Stimulated activated CD4-positive, alpha-beta T cell treated with anti-CD3 and anti-CD28 coated beads, Interleukin-12 subunit alpha, Interleukin-12 subunit beta, amount 100 ng/mL, for 4 hours (primary cell): ENCODE results near the gene ADGRD1.

ENCODE experiments used
- DNase-seq: peaks from one replicate; pipeline ENCODE4 v3.0.0-alpha.2; 2020

ADGRD1 gene

GRCh38 chr12:130967636-130968035 is 13.9 kb downstream of the ADGRD1 start:
- no peak for DNase-seq

- no peak for DNase-seq
These were observed 14.9 kb downstream of the ADGRD1 start for GRCh38 chr12:130968611-130969010.

DNA sequence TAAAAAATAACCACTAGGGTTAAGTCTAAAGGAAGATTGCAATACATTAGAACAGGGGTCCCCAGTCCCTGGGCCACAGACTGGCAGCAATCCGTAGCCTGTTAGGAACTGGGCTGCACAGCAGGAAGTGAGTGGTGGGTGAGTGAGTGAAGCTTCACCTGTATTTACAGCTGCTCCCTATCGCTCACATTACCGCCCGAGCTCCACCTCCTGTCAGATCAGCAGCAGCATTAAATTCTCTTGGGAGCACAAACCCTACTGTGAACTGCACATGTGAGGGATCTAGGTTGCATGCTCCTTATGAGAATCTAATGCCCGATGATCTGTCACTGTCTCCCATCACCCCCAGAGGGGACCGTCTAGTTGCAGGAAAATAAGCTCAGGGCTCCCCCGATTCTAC is 15.5 kb downstream of the ADGRD1 start:
- no peak for DNase-seq

- no peak for DNase-seq
These were observed 16.6 kb downstream of the ADGRD1 start for GRCh38 chr12:130970165-130970907.

DNA sequence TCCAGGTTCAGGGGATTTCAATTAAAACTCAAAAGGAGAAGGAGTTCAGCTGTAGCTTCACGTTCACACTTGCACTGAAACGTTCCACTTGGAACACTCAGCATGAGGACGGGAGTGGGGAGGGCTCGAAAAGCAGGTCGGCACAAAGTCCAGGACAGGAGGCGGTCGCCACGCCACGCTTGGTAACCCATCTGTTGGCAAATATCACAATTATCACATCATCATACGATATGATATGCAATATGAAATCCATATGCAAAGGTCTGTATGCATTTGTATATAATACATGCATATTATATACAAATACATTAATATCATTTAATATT is 17.2 kb downstream of the ADGRD1 start:
- no peak for DNase-seq

DNA sequence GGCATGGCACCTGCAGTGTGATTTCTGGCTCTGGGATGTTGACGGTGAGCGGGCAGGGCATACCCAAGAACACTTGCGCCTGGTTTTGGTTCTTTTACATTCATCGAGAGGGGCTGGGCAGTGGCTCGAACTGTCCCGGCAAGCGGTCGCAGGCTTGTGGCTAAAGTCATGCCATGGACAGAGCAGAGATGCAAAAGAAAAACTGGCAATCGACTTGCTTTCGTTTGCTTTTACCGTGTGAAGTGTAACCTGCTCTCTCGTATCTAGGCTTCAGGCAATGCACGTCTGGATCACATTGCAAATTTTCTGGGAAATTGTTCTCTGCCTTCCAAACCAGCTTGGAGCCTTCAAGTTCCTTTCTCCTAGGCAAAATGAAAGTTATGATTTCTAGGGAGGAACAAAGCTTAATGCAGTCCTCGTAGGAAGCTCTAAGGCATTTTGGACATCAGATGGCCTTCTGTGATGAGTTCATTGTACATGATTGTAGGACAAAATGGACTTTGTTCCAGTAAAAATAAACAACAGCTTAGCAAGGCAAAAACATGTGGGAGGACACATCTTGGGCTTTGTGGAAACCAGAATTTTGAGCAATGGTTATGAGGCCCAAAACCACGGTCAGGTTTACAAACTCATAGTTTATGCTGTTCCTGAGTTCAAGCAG is 18.3 kb downstream of the ADGRD1 start:
- DNase-seq, result no peak

GRCh38 chr12:130972586-130972950 is 18.9 kb downstream of the ADGRD1 start:
- DNase-seq, result no peak

- DNase-seq, result no peak
These were observed 19.4 kb downstream of the ADGRD1 start for GRCh38 chr12:130973109-130973508.

DNA sequence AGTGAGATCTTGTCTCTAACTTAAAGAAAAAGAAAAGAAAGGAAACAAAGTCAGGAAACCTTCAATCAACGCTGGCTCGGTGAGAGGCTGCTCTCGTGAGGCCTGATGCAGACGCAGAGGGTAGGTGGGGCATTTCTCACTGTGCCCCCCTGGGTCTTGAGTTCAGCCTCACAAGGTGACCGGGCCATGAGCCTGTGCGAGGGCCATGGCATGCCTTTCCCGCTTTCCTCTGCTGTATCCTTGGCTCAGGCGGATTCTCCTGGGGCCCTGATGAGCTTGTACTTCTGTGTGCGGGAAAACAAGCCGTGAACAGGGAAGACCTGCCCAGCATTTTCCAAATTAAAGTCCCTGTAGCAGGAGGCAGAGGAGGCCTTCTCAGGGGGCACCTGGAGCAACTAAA is 20.2 kb downstream of the ADGRD1 start:
- DNase-seq, result no peak

DNA sequence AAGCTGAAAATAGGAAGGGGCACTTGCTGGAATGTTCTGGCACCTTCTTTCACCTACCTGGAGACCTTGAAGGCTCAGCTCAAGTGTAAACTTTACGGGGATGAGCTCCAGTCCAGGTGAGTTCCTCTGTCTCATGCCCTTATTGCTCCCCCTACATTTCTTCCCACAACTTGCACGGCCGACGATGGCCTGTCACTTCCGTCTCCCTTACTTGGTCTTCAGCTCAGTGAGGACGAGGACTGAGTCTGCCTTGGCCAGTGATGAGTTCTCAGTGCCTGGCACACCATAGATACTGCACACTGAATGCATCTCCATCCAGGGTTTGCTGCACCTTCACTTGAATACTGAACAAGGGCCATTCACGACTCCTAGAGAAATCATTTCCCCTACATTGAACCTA is 21.4 kb downstream of the ADGRD1 start:
- DNase-seq, result no peak

GRCh38 chr12:130976171-130976720 is 22.5 kb downstream of the ADGRD1 start:
- no peak for DNase-seq

- no peak for DNase-seq
These were observed 23.5 kb downstream of the ADGRD1 start for GRCh38 chr12:130977046-130977742.

GRCh38 chr12:130977743-130978095 is 24.0 kb downstream of the ADGRD1 start:
- DNase-seq, result no peak

- no peak for DNase-seq
These were observed 25.1 kb downstream of the ADGRD1 start for GRCh38 chr12:130978785-130979184.

DNA sequence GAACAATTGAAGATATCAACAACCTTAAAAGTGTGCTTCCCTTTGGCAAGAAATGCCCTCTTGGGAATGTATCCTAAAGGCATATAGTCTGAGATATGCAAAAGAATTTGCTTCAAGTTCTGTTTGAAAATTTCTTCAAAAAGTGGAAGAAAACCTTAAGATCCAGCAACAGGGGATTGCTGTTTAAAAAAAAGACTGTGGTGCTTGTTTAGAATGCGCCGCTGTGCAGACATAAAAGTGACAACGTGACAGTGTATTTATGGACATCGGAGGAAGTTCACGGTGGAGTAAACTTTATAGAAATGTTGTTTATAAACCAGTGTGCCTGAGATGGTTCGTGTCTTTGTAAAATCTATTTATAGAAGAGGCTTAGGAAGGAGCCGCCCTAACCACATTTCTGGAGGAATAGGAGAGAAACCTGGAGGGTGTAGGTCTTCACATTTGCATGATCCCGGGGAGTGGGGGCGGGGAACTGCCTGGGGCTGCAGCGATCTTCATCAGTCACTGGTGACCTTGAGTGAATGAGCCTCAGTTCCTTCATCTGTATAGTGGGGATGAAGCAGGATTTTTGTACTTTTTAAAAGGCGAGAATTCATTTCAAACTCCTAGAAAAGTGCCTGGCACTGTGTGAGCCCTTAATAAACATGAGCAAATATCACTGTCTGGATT is 27.5 kb downstream of the ADGRD1 start:
- no peak for DNase-seq

DNA sequence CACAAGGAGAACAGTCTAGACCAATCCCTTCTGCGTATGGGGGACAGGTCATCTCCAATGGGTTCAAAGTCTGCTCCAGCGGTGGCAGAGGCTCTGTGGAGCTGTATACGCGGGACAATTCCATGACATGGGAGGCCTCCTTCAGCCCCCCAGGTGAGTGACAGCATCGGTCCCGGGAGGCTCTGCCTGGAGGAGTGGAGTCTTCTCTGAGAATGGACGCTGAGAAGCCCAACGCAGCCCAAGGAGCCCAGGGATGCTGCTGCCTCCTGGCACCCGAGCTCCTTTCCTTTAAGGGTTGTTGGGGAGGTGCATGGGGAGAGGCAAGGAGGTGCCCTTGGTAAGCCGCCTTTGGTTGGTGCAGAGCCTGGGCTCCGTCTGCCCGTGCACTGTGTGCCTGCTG is 28.2 kb downstream of the ADGRD1 start:
- no peak for DNase-seq

GRCh38 chr12:130982565-130983225 is 29.0 kb downstream of the ADGRD1 start:
- DNase-seq, result no peak

DNA sequence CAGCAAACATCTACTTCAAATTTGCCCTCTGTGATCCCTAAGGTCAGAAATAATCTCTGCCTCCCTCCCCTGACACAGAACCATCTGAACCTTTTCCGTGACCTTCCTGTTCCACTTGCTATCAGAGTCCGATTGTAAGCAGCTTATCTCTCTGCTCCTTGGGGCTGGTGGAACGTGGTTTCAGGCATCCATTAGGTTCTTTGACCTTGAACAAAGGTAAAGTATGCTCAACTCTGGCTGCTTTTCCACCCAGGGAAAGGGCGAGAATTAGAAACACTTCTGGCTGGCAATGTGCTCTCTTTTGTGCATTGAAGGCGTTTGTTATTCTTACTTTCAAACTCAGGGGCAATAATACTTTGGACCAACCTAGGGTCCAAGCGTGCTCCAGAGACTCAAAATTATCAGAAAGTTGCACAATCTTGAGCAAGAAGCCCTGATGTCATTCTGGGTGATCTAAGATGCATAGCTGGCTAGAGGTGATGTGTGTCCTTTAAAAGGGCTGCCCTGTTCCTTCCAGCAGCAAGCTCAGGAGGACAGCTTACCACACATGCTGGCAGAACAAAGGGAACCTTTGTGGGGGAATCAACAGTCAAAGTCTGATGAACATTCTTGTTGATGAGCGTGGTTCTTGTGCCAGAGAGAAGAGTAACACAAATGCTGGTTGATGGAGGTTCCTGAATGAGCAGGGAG is 29.8 kb downstream of the ADGRD1 start:
- DNase-seq, result no peak

DNA sequence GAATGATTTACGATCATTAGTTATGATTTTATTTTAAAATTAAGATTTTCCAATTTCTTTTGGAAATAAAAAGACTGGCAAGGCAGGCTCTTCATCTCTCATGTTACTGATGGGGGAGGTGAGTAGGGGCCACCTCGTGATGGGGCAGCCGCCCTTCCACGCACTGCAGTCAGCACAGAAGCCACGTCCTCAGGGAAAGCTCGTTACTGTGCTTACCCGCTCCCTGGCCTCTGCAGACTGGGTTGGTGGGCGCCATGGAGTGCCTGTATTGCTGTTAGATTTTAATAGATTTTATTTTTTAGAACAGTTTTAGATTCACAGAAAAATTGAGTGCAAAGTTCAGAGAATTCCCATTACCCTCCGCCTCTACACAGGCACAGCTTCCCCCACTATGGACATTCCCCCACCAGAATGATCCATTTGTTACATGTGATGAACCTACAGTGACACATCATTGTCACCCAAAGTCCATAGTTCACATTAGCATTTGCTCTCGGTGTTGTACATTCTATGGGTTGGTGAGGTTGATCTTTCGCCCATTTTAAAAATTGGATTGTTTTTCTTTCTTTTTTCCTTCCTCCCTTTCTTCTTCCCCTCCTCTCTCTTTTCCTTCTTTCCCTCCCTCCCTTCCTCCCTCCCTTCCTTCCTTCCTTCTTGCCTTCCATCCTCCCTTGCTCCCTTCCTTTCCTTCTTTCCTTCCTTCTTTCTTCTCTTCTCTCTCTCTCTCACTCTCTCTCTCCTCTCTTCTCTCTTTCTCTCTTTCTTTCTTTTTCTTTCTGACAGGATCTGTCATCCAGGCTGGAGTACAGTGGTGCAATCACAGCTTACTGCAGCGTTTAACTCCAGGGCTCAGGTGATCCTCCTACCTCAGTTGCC is 30.7 kb downstream of the ADGRD1 start:
- no peak for DNase-seq

- DNase-seq, result no peak
These were observed 33.6 kb downstream of the ADGRD1 start for GRCh38 chr12:130987151-130987931.

GRCh38 chr12:130988261-130988660 is 34.6 kb downstream of the ADGRD1 start:
- DNase-seq, result no peak
